Hepatocyte (in vitro differentiated cells): Measurements from ENCODE around the gene PATE2.

ENCODE experiments used
- CTCF ChIP-seq: fragments of 200-600 bp; sonication (generic); IDR thresholded peaks from 2 replicates; pipeline ENCODE4 v1.5.1; 2016; ENCODE audit warnings: antibody characterized with exemption, mild to moderate bottlenecking; ENCODE audit not compliant: poor library complexity
- EZH2 ChIP-seq: fragments of 200-600 bp; sonication (generic); IDR thresholded peaks from 2 replicates; pipeline ENCODE4 v1.6.1; 2016; ENCODE audit warnings: antibody characterized with exemption, mild to moderate bottlenecking, borderline replicate concordance
- EZH2phosphoT487 ChIP-seq: fragments of 200-600 bp; sonication (generic); IDR thresholded peaks from one replicate; pipeline ENCODE4 v1.6.1; 2018; ENCODE audit warnings: antibody characterized with exemption, mild to moderate bottlenecking, low read depth, moderate library complexity; ENCODE audit not compliant: unreplicated experiment, severe bottlenecking

- TF ChIP-seq CTCF (no peak), EZH2phosphoT487 (no peak), EZH2 (no peak)
Measured at GRCh38 chr11:125784678-125785077, 6.0 kb upstream of the PATE2 start.
